Activated T-helper 1 cell treated with Interleukin-2 at 50 U/mL for 16 hours (primary cell): ENCODE data around the gene ZNF519.
A peak's percentile ranks its signal among the peaks of the same experiment; 100 is the strongest.
"Not testable (repeated sequence)": the region's sequence is repeated elsewhere in the genome, so short reads cannot be mapped to it uniquely, and the experiment has no call there.

ENCODE experiments used
- DNase-seq: peaks from one replicate; pipeline ENCODE4 v3.0.0-alpha.2; 2020; ENCODE audit warnings: low read depth

The ZNF519 gene

DNA sequence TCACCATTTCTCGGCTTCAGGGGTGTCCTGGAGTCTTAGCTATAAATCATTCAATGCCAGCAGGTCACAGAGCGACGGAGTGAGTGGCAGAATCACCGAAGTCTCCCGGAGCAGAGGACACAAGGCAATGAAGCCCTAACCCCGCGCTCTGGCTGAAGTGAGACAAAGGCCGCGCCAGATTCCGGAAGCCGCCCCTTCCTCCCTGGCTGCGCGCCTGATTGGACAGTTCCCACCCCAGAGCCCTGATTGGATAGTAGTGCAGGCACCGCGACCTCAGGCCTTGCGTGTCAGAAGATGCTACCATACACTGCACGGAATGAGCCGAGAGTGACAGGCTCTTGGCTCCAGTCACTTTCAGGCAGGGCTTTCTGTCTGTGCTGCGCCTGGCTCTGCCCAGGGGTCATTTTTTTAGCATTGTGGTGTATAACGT, at the start of gene ZNF519:
TSS of gene ZNF519 (minus strand) at position 165 of the 430 bp plus-strand sequence. CDS start at position 7, 158 bp downstream.
- peak; percentile 77 for DNase-seq

GRCh38 chr18:14179306-14179705, 47.1 kb upstream of the ZNF519 start:
- DNase-seq: no peak

GRCh38 chr18:14178321-14179196, 46.3 kb upstream of the ZNF519 start:
- peak; percentile 67 for DNase-seq

GRCh38 chr18:14177540-14178320, 45.5 kb upstream of the ZNF519 start:
- DNase-seq: not testable (repeated sequence)

GRCh38 chr18:14175404-14175803, 43.2 kb upstream of the ZNF519 start:
- DNase-seq: not testable (repeated sequence)

GRCh38 chr18:14174706-14175085, 42.5 kb upstream of the ZNF519 start:
- no peak for DNase-seq

GRCh38 chr18:14174002-14174705, 41.9 kb upstream of the ZNF519 start:
- not testable (repeated sequence) for DNase-seq

- not testable (repeated sequence) for DNase-seq
Measured at GRCh38 chr18:14173116-14173951, 41.1 kb upstream of the ZNF519 start.

DNA sequence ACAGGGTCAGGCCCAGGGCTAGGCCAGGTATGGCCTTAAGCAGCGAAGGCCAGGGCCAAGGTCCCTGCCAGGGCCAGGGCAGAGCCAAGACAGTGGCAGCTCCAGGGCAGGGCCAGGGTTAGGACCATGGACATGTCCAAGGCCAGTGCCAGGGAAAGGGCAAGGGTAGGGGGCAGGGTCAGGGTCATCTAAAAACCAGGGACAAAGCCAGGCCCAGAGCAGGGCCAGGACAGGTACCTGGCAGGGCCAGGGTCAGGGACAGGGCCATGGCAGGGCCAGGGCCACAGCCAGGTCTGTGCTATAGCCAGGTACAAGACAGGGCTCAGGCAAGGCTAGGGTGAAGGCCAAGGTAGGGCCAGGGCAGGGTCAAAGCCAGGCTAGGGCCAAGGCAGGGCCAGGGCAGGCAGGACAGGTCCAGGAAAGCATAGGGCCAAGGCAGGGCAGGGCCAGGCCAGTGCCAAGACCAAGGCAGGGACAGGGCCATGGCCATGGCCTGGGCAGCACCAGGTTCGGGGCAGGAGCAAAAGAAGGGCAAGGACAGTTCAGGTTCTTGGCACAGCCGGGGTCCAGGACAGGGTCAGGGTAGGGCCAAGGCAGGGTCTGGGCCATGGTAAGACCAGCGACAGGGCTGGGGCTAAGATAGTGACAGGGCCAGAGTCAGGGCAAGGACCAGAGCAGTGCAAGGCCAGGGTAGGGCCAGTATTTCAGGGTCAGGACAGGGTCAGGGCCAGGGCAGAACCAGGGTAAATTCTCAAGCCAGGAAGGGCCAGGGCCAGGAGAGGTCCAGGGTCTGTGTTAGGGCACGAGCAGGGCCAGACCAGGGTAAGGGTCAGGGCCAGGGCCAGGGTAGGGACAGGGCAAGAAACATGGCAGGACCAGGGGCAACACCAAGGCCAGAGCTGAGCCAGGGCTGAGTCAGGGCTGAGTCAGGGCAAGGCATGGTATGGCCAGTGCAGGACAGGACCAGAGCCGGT, 40.2 kb upstream of the ZNF519 start:
- DNase-seq: not testable (repeated sequence)

GRCh38 chr18:14171301-14172141, 39.3 kb upstream of the ZNF519 start:
- DNase-seq: not testable (repeated sequence)

- not testable (repeated sequence) for DNase-seq
Measured at GRCh38 chr18:14170367-14171036, 38.3 kb upstream of the ZNF519 start.

GRCh38 chr18:14162915-14163314, 30.7 kb upstream of the ZNF519 start:
- DNase-seq: not testable (repeated sequence)

DNA sequence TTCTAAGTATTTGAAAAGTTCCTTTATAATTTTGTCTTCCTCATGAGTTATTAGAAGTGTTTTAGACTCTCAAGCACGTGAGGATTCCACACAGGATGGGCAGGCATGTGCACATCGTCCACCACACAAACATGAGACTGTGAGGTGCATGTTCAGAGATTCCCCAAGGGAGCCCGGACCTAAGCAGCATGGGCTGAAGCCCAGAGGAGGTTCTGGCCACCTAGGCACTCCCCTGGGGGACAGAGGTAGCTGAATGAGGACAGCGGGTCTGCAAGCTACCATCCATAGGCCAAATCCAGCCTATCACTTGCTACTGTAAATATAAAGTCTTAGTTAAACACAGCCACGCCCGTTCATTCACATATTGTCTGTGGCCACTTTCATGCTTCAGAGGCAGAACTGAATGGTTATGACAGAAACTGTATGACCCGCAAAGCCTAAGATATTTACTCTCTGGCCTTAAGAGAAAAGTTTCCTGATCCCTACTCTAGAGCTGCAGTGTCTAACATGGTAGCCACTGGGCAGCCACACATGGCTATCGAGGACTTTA, 19.4 kb upstream of the ZNF519 start:
- DNase-seq: not testable (repeated sequence)

- not testable (repeated sequence) for DNase-seq
Measured at GRCh38 chr18:14150766-14151165, 18.5 kb upstream of the ZNF519 start.

- DNase-seq: not testable (repeated sequence)
Measured at GRCh38 chr18:14149916-14150420, 17.7 kb upstream of the ZNF519 start.

GRCh38 chr18:14149121-14149850, 17.1 kb upstream of the ZNF519 start:
- not testable (repeated sequence) for DNase-seq
